Limb (tissue), 2 donors: ENCODE measurements around the gene ADGRG1.
"Not testable (repeated sequence)": the region's sequence is repeated elsewhere in the genome, so short reads cannot be mapped to it uniquely, and the experiment has no call there.

Experiments used
- DNase-seq, 2 donors: peaks; one replicate each; pipeline ENCODE4 v3.0.0-alpha.2; 2016; ENCODE audit errors: extremely low spot score in 2 of 2

The ADGRG1 gene

GRCh38 chr16:57628008-57628781 is at the start of gene ADGRG1:
ADGRG1 (plus strand) TSS chr16:57628630; CDS start chr16:57650288, 21,658 bp downstream.
- DNase-seq = peak in 1 of 2 donors; percentile 77

GRCh38 chr16:57579361-57579665 is 49.1 kb upstream of the ADGRG1 start:
- DNase-seq = no peak

- DNase-seq = no peak
Observed at GRCh38 chr16:57585051-57585687, 43.3 kb upstream of the ADGRG1 start.

GRCh38 chr16:57588831-57589230 is 39.6 kb upstream of the ADGRG1 start:
- DNase-seq = no peak

GRCh38 chr16:57589374-57589773 is 39.1 kb upstream of the ADGRG1 start:
- no peak for DNase-seq

GRCh38 chr16:57590654-57591085 is 37.8 kb upstream of the ADGRG1 start:
- no peak for DNase-seq

- DNase-seq = peak; percentile 44 to 79
Observed at GRCh38 chr16:57591086-57591869, 37.2 kb upstream of the ADGRG1 start.

- no peak for DNase-seq
Observed at GRCh38 chr16:57591870-57592485, 36.5 kb upstream of the ADGRG1 start.

GRCh38 chr16:57592591-57593003 is 35.8 kb upstream of the ADGRG1 start:
- no peak for DNase-seq

GRCh38 chr16:57593021-57593420 is 35.4 kb upstream of the ADGRG1 start:
- no peak for DNase-seq

GRCh38 chr16:57593990-57594389 is 34.4 kb upstream of the ADGRG1 start:
- no peak for DNase-seq

- no peak for DNase-seq
Observed at GRCh38 chr16:57594531-57595031, 33.8 kb upstream of the ADGRG1 start.

GRCh38 chr16:57596234-57596633 is 32.2 kb upstream of the ADGRG1 start:
- not testable (repeated sequence) for DNase-seq

GRCh38 chr16:57598437-57598836 is 30.0 kb upstream of the ADGRG1 start:
- no peak for DNase-seq

GRCh38 chr16:57600048-57600835 is 28.2 kb upstream of the ADGRG1 start:
- peak in 1 of 2 donors; percentile 74 for DNase-seq

GRCh38 chr16:57600952-57601580 is 27.4 kb upstream of the ADGRG1 start:
- DNase-seq = no peak

GRCh38 chr16:57601801-57602478 is 26.5 kb upstream of the ADGRG1 start:
- no peak for DNase-seq

GRCh38 chr16:57603115-57604024 is 25.1 kb upstream of the ADGRG1 start:
- DNase-seq = no peak

GRCh38 chr16:57604177-57604576 is 24.3 kb upstream of the ADGRG1 start:
- no peak for DNase-seq
